ENCODE results near the gene FAAP100. TPM values are rescaled to one million over a fixed set of nuclear protein-coding genes. Genes with fewer than 3 reads are reported as not detected.

FAAP100 gene
- polyA plus RNA-seq, 1 of the 3 experiments (the other 2 are of a cell fraction), result 18.9 TPM

GRCh38 chr17:81566461-81567126, 14.4 kb upstream of the FAAP100 start:
- 4% methylated on average over 8 of the region's 8 CpGs for WGBS (ENCODE audit: low lambda C conversion rate)
- H3K27me3 ChIP-seq (ENCODE audit: insufficient read depth), result no peaks in the 10 kb centered on the region
- POLR2A ChIA-PET, result interaction anchor here (1.6 to 1.9 kb wide), 2 partner anchors 9 to 14 kb away, joined by 4 to 9 read pairs; partner anchors contain the start of gene FAAP100
- peak overlapping the region; percentile 21; the same call in 1 of the 2 replicates for H3K9ac ChIP-seq
- H2AFZ ChIP-seq (ENCODE audit: low read depth), result no peak overlapping the region
- peak; percentile 70 for DNase-seq
- H3K36me3 ChIP-seq (replicated peaks in 1 of 2; ENCODE audit: control insufficient read depth in 1 of 2, insufficient read depth in 2 of 2, low read length in 1 of 2), result peaks cover 61 to 74% of the 10 kb centered on the region in 2 experiments
- H3K9me3 ChIP-seq, result no peaks in the 10 kb centered on the region
- H4K20me1 ChIP-seq (ENCODE audit: insufficient read depth), result no peaks in the 10 kb centered on the region; the same call in 1 of the 2 replicates
- H3K4me3 ChIP-seq (ENCODE audit: low read depth in 2 of 2, low read length in 1 of 2), result peak overlapping the region in 1 of 2 experiments; percentile 41; a peak in 3 of 4 replicates
- peaks cover 50% of the 10 kb centered on the region for H3K79me2 ChIP-seq (ENCODE audit: insufficient read depth)
- H3K27ac ChIP-seq (ENCODE audit: low read depth in 2 of 2, low read length in 1 of 2), result peak overlapping the region; percentile 84 to 93
- peaks cover 44% of the 10 kb centered on the region for H3F3A ChIP-seq (replicated peaks; ENCODE audit: insufficient read depth)
- H3K4me2 ChIP-seq, result peak overlapping the region; percentile 81
- CTCF ChIA-PET, result interaction anchor here (1.2 to 3.3 kb wide), 7 partner anchors 9 to 424 kb away, joined by 3 to 27 read pairs (median 6); no protein-coding TSS in a partner anchor
- H3K4me1 ChIP-seq (ENCODE audit: control insufficient read depth in 1 of 2, insufficient read depth in 2 of 2, low read depth in 1 of 2, low read length in 1 of 2), result peaks cover 22 to 33% of the 10 kb centered on the region in 2 experiments
- no peaks in the 10 kb centered on the region for H3K9me2 ChIP-seq
- no peak for TF ChIP-seq CTCF (IDR thresholded peaks at IDR 0.05)
- TF ChIP-seq CHD2 (IDR thresholded peaks at IDR 0.05; ENCODE audit: low read length, partially characterized antibody), result peak; percentile 46
- no peak for TF ChIP-seq IRF3 (IDR thresholded peaks at IDR 0.05; ENCODE audit: low read depth, low read length)
- TF ChIP-seq RCOR1 (IDR thresholded peaks at IDR 0.05; ENCODE audit: low read length), result peak; percentile 7; the same call in 1 of the 2 replicates
- TF ChIP-seq EP300 (IDR thresholded peaks at IDR 0.05; ENCODE audit: borderline replicate concordance in 1 of 2, low read depth in 1 of 2, low read length in 1 of 2), result peak; percentile 41 to 96; a peak in 3 of 4 replicates
- TF ChIP-seq FOXJ3 (CRISPR knock-in tag; IDR thresholded peaks at IDR 0.05), result no peak
- TF ChIP-seq POLR2AphosphoS5 (IDR thresholded peaks at IDR 0.05; ENCODE audit: low read depth, low read length), result peak; percentile 60; the same call in 1 of the 2 replicates
- TF ChIP-seq REST (IDR thresholded peaks at IDR 0.05; ENCODE audit: low read depth, low read length), result 0 out of 2 replicates have a peak, but pooled peaks have one; percentile 27
- TF ChIP-seq MEF2A (IDR thresholded peaks at IDR 0.05; ENCODE audit: borderline replicate concordance, low read depth), result no peak
- TF ChIP-seq TCF12 (IDR thresholded peaks at IDR 0.05), result peak; percentile 93
- TF ChIP-seq RXRA (IDR thresholded peaks at IDR 0.05; ENCODE audit: borderline replicate concordance, low read depth), result peak; percentile 35; the same call in 1 of the 2 replicates
- TF ChIP-seq TAF1 (IDR thresholded peaks at IDR 0.05; ENCODE audit: borderline replicate concordance, low read depth, low read length), result no peak
- TF ChIP-seq GABPA (IDR thresholded peaks at IDR 0.05; ENCODE audit: low read depth), result peak; percentile 51; the same call in 1 of the 2 replicates
- TF ChIP-seq, protein P1, sequence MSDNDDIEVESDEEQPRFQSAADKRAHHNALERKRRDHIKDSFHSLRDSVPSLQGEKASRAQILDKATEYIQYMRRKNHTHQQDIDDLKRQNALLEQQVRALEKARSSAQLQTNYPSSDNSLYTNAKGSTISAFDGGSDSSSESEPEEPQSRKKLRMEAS (IDR thresholded peaks at IDR 0.05; ENCODE audit: low read depth), result peak; percentile 69; the same call in 1 of the 2 replicates
- TF ChIP-seq, protein P2, sequence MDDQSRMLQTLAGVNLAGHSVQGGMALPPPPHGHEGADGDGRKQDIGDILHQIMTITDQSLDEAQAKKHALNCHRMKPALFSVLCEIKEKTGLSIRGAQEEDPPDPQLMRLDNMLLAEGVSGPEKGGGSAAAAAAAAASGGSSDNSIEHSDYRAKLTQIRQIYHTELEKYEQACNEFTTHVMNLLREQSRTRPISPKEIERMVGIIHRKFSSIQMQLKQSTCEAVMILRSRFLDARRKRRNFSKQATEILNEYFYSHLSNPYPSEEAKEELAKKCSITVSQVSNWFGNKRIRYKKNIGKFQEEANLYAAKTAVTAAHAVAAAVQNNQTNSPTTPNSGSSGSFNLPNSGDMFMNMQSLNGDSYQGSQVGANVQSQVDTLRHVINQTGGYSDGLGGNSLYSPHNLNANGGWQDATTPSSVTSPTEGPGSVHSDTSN (IDR thresholded peaks at IDR 0.05), result peak; percentile 76
- TF ChIP-seq RAD21 (IDR thresholded peaks at IDR 0.05; ENCODE audit: low read length), result peak; percentile 24; the same call in 1 of the 2 replicates
- peak; percentile 99 for TF ChIP-seq TEAD4 (IDR thresholded peaks at IDR 0.05; ENCODE audit: borderline replicate concordance, insufficient read depth)
- peak; percentile 95 for TF ChIP-seq JUND (IDR thresholded peaks at IDR 0.05)
- TF ChIP-seq SIN3A (IDR thresholded peaks at IDR 0.05; ENCODE audit: borderline replicate concordance, low read depth, low read length), result no peak; the same call in none of the 2 replicates
- no peak for TF ChIP-seq USF1 (IDR thresholded peaks at IDR 0.05; ENCODE audit: borderline replicate concordance, low read depth)
- 0 out of 2 replicates have a peak, but pooled peaks have one; percentile 22 for TF ChIP-seq YY1 (IDR thresholded peaks at IDR 0.05; ENCODE audit: low read depth)
- peak; percentile 91 for TF ChIP-seq FOSL2 (IDR thresholded peaks at IDR 0.05; ENCODE audit: borderline replicate concordance, low read depth)
